Loucy (cell line): ENCODE results near the gene NOC2L.

Source experiments
- EZH2phosphoT487 ChIP-seq: fragments of 200-600 bp; IDR thresholded peaks from 2 replicates; pipeline ENCODE4 v1.6.1; 2018; ENCODE audit warnings: antibody characterized with exemption, mild to moderate bottlenecking, moderate library complexity, borderline replicate concordance
- TF ChIP-seq, protein P1 (sequence below): fragments of 200-600 bp; sonication (generic); conservative IDR thresholded peaks from 2 replicates; pipeline ENCODE4 v1.5.1; 2014; ENCODE audit warnings: mild to moderate bottlenecking, antibody characterized with exemption, low read length

DNA sequence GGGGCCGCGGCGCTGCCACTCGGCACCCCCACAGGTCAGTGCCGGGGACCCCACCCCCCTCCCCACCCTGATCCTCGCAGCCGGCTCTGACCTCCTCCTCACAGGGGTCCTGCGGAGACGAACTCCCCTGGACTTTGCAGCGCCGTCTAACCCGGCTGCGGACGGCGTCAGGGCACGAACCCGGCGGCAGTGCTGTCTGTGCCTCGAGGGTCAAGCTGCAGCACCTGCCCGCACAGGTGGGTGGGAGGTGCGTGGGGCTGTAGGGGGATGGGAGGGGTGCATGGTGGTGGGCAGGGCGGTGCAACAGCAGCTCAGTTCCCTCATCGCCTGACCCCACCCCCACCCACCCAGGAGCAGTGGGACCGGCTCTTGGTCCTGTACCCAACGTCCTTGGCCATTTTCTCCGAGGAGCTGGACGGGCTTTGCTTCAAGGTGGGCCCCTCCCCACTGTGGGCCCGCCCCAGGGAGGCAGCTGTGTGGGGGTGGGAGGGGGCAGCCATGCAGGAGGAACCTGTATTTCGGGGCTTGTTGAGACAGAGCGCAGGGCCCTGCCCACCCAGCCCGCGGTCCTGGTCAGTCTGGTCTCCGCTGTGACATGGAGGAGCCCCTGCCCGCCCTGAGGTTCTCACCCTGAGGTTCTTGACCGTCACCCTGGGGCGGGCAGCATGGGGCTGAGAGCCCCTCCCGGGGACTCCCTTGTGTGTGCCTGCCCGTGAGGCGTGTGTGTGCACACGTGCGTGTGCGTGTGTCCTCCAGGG is 12.1 kb upstream of the NOC2L start:
- TF ChIP-seq, protein P1, sequence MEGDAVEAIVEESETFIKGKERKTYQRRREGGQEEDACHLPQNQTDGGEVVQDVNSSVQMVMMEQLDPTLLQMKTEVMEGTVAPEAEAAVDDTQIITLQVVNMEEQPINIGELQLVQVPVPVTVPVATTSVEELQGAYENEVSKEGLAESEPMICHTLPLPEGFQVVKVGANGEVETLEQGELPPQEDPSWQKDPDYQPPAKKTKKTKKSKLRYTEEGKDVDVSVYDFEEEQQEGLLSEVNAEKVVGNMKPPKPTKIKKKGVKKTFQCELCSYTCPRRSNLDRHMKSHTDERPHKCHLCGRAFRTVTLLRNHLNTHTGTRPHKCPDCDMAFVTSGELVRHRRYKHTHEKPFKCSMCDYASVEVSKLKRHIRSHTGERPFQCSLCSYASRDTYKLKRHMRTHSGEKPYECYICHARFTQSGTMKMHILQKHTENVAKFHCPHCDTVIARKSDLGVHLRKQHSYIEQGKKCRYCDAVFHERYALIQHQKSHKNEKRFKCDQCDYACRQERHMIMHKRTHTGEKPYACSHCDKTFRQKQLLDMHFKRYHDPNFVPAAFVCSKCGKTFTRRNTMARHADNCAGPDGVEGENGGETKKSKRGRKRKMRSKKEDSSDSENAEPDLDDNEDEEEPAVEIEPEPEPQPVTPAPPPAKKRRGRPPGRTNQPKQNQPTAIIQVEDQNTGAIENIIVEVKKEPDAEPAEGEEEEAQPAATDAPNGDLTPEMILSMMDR, result no peak
- TF ChIP-seq EZH2phosphoT487, result no peak
